SK-N-DZ (cell line): Measurements from ENCODE around the gene ARHGEF39. TPM values are rescaled to one million over a fixed set of nuclear protein-coding genes. Genes with fewer than 3 reads are reported as not detected.

Source experiments
- DNase-seq: peaks from one replicate; pipeline ENCODE4 v3.0.0-alpha.2; 2015; ENCODE audit warnings: low spot score
- polyA plus RNA-seq, 2 experiments: library from polyadenylated mRNA; depleted of rRNA; stranded (reverse); fragments of >200 nt; gene quantifications; 2 replicates each; pipeline ENCODE4 v1.2.3, GENCODE V29; 2014

The ARHGEF39 gene, protein sequence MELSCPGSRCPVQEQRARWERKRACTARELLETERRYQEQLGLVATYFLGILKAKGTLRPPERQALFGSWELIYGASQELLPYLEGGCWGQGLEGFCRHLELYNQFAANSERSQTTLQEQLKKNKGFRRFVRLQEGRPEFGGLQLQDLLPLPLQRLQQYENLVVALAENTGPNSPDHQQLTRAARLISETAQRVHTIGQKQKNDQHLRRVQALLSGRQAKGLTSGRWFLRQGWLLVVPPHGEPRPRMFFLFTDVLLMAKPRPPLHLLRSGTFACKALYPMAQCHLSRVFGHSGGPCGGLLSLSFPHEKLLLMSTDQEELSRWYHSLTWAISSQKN
- 10.9 and 15.1 TPM in 2 replicates for polyA plus RNA-seq (2014; cell fraction: cytosol; rRNA removed)
- polyA plus RNA-seq (2014; cell fraction: nucleus; rRNA removed), result 30.1 and 40.3 TPM in 2 replicates

- peak; percentile 82 for DNase-seq
Observed at GRCh38 chr9:35664531-35665470, at the start of gene ARHGEF39. Gene ARHGEF39, minus strand, starts transcription at chr9:35665195. Its CDS starts 26 bp downstream, at chr9:35665169.

DNA sequence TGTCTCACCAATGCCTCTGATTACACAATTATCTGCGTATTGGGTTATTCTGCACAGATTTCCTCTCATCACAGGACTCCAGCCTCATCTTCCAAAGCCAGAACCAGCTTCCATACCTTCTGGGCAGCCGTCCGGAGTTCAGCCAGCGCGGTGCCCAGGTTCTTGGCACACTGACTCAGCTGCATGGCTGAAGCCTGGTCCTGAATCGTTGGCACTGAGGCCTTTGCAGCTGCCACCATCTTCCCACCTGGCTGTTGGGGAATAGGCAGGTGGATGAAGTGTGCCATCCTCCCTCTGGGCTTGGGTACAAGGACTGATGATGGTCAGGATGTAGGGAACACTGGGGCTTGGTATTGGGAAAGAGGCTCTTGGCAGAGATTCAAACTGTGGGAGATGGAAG, 49.1 kb upstream of the ARHGEF39 start:
- DNase-seq, result no peak

DNA sequence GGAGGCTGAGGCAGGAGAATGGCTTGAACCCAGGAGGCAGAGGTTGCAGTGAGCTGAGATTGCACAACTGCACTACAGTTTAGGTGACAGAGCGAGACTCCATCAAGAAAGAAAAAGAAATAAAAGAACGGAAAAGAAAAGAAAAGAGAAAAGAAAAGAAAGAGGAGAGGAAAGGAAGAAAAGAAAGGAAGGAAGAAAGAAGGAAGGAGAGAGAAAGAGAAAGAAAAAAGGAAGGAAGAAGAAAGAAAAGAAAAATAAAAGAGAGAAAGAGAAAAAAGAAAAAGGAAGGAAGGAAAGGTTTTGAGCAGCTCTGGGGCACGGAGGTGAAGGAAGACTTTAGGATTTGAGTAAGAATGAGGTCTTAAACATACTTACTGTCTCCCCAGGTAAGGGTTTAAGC, 48.6 kb upstream of the ARHGEF39 start:
- DNase-seq, result no peak

DNA sequence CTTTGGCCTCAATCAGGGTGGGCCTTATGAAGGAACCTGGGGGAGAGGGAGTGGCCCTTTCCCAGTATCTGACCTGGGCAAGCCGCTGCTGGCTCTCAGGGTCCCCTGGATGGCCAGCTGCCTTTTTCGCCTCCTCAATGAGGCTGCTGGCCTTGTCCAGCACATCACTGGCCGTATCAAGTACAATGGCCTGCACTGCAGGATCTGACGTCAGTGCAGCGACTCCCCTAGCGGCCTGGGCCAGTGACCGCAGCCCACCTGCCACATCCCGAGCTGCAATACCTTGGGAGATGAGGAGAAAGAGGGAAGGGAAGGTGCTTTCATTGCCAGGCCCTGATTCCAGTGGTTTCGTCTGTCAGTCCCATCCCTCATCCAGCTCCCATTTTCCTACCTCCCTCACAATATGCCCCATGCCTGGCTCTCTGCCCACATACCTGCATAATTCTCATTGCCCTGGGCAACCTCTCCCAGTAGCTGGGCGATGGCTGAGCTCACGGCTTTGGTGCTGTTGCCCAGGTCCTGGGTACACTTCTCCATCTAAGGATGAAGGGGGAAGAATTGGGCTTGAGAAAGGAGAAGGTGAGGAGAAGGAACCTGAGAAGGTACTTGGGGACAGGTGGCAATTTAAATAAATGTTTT, 47.9 kb upstream of the ARHGEF39 start:
- DNase-seq, result no peak

GRCh38 chr9:35711501-35712428, 46.8 kb upstream of the ARHGEF39 start:
- no peak for DNase-seq

GRCh38 chr9:35710818-35711500, 46.0 kb upstream of the ARHGEF39 start:
- no peak for DNase-seq

DNA sequence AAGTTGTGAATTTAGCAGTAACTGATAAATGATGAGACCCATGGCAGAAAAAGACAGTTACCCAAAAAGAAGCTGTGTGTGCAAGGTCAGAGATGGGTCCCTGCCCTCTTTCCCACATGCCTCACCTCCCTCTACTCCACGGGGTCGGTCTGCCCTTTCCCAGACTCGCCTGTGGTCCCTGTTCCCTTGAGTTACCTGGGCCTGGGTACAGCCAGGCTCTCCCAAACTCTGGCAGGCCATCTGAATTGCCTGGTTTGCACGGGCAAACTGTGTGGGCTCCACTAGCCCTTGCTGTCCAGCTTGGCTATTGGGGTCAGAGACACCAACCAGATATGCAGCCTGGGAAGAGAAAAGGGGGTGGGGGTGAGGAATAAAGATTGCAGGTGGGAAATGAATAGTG, 43.2 kb upstream of the ARHGEF39 start:
- no peak for DNase-seq

DNA sequence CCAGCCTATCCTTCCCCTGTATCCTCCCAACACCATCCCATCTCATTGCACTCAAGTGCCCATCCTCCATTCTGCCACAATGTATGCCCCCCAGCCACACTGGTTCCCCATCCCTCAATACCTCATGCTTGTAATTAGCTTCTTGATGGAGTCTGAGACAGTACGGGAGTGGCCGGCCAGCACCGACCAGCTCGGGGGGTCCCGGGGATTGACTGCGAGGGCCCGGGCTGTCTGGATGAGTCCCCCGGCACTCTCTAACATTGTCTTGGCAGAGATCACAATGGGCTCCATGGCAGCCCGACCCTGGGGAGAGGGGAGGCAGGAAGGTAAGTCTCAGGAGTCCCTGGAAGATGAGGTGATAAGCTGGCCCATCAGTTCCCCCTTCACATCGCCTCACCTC, 42.0 kb upstream of the ARHGEF39 start:
- DNase-seq, result no peak

DNA sequence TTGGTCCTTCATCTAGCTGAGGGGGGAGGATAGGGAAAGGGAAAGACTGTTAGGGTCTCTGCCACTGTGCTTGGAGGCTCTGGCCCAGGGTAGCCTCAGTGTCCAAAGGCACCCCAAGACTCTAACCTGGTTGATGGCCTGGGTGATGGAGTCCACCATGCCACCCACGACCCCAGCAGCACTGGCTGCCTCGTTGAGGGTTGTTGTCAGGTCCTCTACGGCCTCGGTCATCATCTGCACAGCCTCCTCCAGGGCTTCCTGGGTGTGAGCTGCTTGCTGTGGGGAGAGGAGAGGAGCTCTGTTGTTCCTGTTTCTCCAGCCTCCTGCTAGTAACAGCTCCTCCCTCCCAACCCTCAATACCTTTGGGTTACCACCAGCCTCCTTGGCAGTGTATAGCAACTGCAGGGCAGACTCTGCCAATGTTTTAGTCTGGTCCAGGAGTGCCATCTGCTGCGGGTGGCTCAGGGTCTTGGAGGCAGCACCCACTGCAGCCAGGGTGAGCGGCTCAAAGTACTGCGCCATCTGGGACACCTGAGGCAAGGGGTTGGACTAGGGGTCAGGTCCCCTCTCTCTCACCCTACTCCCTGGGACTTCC, 40.9 kb upstream of the ARHGEF39 start:
- DNase-seq, result no peak

GRCh38 chr9:35705372-35705771, 40.4 kb upstream of the ARHGEF39 start:
- DNase-seq, result no peak

- DNase-seq, result no peak
Observed at GRCh38 chr9:35703906-35704672, 39.1 kb upstream of the ARHGEF39 start.

GRCh38 chr9:35702696-35703095, 37.7 kb upstream of the ARHGEF39 start:
- DNase-seq, result no peak

DNA sequence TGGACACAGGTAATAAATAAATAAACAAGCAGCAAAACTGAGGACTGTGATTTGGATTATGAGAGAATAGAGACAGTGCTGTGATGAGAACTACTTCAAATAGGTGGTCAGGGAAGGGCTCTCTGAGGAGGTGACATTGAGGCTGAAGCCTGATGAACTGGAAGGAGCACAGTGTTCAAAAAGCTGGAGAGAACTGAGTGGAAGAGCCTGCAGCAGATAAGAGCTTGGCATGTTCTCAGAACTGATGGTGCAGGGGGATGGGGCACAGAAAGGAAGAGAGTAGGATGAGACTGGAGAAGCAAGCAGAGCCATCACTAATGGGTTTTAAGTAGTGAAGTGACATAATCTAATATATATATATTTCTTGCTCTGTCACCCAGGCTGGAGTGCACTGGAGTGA, 35.9 kb upstream of the ARHGEF39 start:
- no peak for DNase-seq

DNA sequence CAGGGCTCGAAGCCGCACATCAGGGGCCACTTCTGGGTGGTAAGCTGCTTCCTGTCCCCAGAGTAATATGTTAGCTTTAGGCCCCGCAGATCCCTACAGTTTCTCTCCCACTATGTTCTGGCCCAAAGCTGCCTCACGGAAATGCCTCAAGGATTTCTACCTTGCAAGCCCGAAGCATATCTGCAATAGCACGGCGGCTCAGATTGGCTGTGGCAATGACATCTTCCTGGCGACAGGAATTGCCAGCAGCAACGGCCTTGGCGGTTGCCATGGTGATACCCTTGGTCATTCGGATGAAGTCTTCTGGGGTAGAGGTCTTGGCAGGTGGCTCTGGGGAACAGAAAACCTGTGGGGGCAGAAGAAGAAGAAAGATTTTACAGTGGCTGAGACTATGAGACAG, 35.0 kb upstream of the ARHGEF39 start:
- DNase-seq, result no peak

GRCh38 chr9:35698231-35698630, 33.2 kb upstream of the ARHGEF39 start:
- DNase-seq, result no peak

GRCh38 chr9:35697486-35697885, 32.5 kb upstream of the ARHGEF39 start:
- no peak for DNase-seq

DNA sequence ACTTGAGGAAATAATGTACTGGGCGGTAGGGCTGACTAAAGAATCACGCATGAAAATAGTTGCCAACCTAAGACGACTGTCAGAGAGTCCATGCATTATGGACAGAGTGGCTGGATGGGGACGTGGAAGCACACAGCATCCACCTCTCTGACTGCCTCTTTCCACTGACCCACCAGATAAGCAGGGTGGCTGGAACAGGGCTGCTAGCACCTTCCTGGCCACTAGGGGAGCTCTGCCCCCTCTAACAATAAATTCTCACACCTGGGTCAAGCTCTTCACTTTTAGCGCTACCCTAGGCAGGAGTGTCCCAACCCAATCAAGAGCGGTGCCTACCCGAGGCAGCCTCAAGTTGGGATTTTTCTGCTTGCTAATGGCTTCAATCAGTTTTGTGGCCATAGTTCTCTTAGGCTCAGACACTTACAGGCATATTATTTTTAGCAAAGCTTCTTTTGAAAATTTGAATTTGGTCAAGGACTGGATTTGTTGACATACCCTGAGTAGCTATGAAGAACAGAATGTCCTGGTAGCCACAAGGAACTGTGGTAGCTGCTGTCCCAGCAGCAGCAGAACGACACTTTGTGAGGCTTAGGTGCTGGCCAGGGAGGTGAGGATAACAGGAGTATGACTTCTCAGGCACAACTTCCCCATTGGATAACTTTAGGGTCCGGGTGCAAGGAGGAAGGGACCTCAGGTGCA, 31.7 kb upstream of the ARHGEF39 start:
- DNase-seq, result peak; percentile 54

DNA sequence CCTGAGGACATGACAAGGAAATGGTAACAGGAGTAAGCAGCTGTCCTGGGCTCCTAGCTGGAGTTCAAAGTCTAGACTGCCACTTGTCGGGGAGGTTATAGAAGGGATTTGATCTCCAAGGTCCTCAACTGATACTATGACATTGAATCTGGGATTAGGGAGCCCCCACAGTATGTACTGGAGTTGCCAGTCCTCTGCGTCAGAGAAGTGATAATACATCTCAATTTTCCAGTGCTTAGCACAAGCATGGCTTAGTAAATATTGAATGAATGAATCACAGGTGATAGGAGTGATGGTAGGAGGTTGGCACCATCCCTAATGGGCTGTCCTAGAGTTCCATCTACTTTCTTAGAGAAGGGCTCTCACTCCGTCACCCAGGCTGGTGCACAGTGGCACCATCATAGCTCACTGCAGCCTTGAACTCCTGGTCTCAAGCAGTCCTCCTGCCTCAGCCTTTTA, 31.0 kb upstream of the ARHGEF39 start:
- no peak for DNase-seq
